ENCODE data around the gene KDM2B. TPM values are rescaled to one million over a fixed set of nuclear protein-coding genes. Genes with fewer than 3 reads are reported as not detected.

The KDM2B gene
- total and polyA plus RNA-seq, 2 donors (not counting 3 experiments of a cell fraction or from before 2014, with no cell fraction given): 26.8 to 37.3 TPM

GRCh38 chr12:121518656-121519055 is 62.2 kb downstream of the KDM2B start:
- Histone ChIP-seq H2AFZ (ENCODE audit: low read depth, low read length) (no peak overlapping the region), H3K9ac (replicated peaks; ENCODE audit: extremely low read depth, insufficient read depth, low read length) (no peak overlapping the region), H3K36me3 (ENCODE audit: control insufficient read depth in 2 of 2, extremely low read depth in 1 of 2, insufficient read depth in 2 of 2, low read length in 2 of 2) (peaks cover 0 to 2% of the 10 kb centered on the region in 2 experiments), H3K9me3 (replicated peaks; ENCODE audit: control insufficient read depth, insufficient read depth, low read length) (no peaks in the 10 kb centered on the region), H3K27ac (ENCODE audit: insufficient read depth, low read depth, low read length) (no peak overlapping the region), H4K20me1 (replicated peaks; ENCODE audit: control insufficient read depth, extremely low read depth, insufficient read depth, low read length) (no peaks in the 10 kb centered on the region), H3K4me3 (replicated peaks in 1 of 3; ENCODE audit: insufficient read depth in 1 of 3, low read depth in 1 of 3, low read length in 3 of 3) (no peak overlapping the region), H3K9me1 (replicated peaks; ENCODE audit: control insufficient read depth, extremely low read depth, insufficient read depth, low read length) (no peaks in the 10 kb centered on the region), H3K4me1 (ENCODE audit: control insufficient read depth, extremely low read depth, insufficient read depth, low read length) (no peaks in the 10 kb centered on the region), H3K79me2 (ENCODE audit: control insufficient read depth, insufficient read depth, low read length) (no peaks in the 10 kb centered on the region), H3K27me3 (ENCODE audit: control insufficient read depth in 2 of 2, insufficient read depth in 2 of 2, low read length in 2 of 2) (no peaks in the 10 kb centered on the region), H3K4me2 (ENCODE audit: insufficient read depth, low read length) (no peak overlapping the region)
- no peak for DNase-seq (ENCODE audit: low read depth, low spot score)
- POLR2A ChIA-PET: no interaction called here
- FAIRE-seq: no peak
- intact Hi-C loops (cut with micrococcal nuclease) (no loop called here), dilution Hi-C loops (cut with MboI; ENCODE audit: extremely low pct_ligation_motif_present, low sequenced_read_pairs) (no loop called here)
- TF ChIP-seq MAX (IDR thresholded peaks at IDR 0.05; ENCODE audit: insufficient read depth, insufficient read length): no peak
- no peak for TF ChIP-seq POLR2AphosphoS5 (IDR thresholded peaks at IDR 0.05; ENCODE audit: insufficient read depth, low read depth, low read length)
- no peak for TF ChIP-seq MYC (IDR thresholded peaks at IDR 0.05; ENCODE audit: low read depth, low read length)
- TF ChIP-seq EZH2 (IDR thresholded peaks at IDR 0.05; ENCODE audit: borderline replicate concordance, low read depth, low read length, severe bottlenecking): no peak
- no peak for TF ChIP-seq GATA2 (IDR thresholded peaks at IDR 0.05; ENCODE audit: insufficient read depth, insufficient read length, low read depth, low read length)
- no peak for TF ChIP-seq FOS (IDR thresholded peaks at IDR 0.05; ENCODE audit: borderline replicate concordance, insufficient read depth, low read length)
- no peak for TF ChIP-seq JUN (IDR thresholded peaks at IDR 0.05; ENCODE audit: borderline replicate concordance, insufficient read depth, insufficient read length, low read depth)
- TF ChIP-seq POLR2A (IDR thresholded peaks at IDR 0.05; ENCODE audit: low read depth, low read length): no peak
- TF ChIP-seq CTCF (IDR thresholded peaks at IDR 0.05; ENCODE audit: extremely low read depth in 1 of 2, insufficient read depth in 1 of 2, low read depth in 1 of 2, low read length in 2 of 2): no peak
- BruUV-seq (replicated peaks): no TSS peak
- CTCF ChIA-PET: interaction anchor here (1.5 kb wide), 1 partner anchor 24 kb away, joined by 5 read pairs; no protein-coding TSS in a partner anchor
